ENCODE data around the gene ADPRHL1.

Gene ADPRHL1

DNA sequence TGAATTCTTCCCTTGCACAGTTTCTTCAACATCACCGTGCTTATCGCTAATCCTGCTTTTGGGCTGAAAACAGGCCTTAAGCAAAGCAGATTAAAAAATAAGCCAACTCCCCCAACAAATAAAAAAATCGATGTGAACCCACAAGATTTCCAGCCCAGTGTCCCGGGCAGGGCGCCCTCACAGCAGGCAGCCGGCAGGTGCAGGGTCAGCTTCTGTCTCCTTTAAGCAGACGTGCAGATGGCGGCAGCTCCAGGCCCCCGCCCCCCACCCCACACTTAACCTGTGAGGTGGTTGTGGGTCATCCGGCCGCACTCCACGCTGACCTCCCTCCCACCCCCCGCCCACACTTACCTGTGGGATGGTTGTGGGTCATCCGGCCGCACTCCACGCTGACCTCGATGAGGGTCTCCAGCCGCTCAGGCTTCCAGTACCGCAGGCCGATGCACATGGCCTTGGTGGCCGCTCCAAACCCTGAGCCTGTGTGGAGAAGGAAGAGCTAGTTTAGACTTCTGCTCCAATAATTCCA, 19.8 kb downstream of the ADPRHL1 start:
- peaks cover 28% of the 10 kb centered on the region for H3K4me1 ChIP-seq (ENCODE audit: insufficient read depth, low read length, severe bottlenecking)
- no peaks in the 10 kb centered on the region for H3K79me2 ChIP-seq (ENCODE audit: insufficient read depth, low read length)
- no peaks in the 10 kb centered on the region for H3K27me3 ChIP-seq (ENCODE audit: insufficient read depth, low read length)
- no peak overlapping the region for H2AFZ ChIP-seq (ENCODE audit: low read length)
- peak overlapping the region; percentile 95 for H3K27ac ChIP-seq (ENCODE audit: low read depth, low read length, poor library complexity, severe bottlenecking)
- no peak for TF ChIP-seq EZH2 (IDR thresholded peaks at IDR 0.05; ENCODE audit: borderline replicate concordance, low read length)
- TF ChIP-seq, protein P1, sequence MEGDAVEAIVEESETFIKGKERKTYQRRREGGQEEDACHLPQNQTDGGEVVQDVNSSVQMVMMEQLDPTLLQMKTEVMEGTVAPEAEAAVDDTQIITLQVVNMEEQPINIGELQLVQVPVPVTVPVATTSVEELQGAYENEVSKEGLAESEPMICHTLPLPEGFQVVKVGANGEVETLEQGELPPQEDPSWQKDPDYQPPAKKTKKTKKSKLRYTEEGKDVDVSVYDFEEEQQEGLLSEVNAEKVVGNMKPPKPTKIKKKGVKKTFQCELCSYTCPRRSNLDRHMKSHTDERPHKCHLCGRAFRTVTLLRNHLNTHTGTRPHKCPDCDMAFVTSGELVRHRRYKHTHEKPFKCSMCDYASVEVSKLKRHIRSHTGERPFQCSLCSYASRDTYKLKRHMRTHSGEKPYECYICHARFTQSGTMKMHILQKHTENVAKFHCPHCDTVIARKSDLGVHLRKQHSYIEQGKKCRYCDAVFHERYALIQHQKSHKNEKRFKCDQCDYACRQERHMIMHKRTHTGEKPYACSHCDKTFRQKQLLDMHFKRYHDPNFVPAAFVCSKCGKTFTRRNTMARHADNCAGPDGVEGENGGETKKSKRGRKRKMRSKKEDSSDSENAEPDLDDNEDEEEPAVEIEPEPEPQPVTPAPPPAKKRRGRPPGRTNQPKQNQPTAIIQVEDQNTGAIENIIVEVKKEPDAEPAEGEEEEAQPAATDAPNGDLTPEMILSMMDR (IDR thresholded peaks at IDR 0.05; ENCODE audit: low read length): no peak
- H4K20me1 ChIP-seq (ENCODE audit: insufficient read depth, low read length): no peaks in the 10 kb centered on the region
- no peaks in the 10 kb centered on the region for H3K9me2 ChIP-seq (ENCODE audit: low read depth, low read length)
- H3K4me2 ChIP-seq (ENCODE audit: low read length): peak overlapping the region; percentile 51
- peak overlapping the region; percentile 35 for H3K4me3 ChIP-seq (ENCODE audit: low read depth, low read length, poor library complexity, severe bottlenecking)
- peak overlapping the region; percentile 55 for H3K9ac ChIP-seq (ENCODE audit: low read length)
- no peaks in the 10 kb centered on the region for H3K9me3 ChIP-seq (ENCODE audit: low read length)
- peaks cover 4% of the 10 kb centered on the region; the same call in 1 of the 2 replicates for H3F3A ChIP-seq (ENCODE audit: insufficient read depth, low read length)
- no peaks in the 10 kb centered on the region for H3K36me3 ChIP-seq (ENCODE audit: insufficient read depth, low read length)

DNA sequence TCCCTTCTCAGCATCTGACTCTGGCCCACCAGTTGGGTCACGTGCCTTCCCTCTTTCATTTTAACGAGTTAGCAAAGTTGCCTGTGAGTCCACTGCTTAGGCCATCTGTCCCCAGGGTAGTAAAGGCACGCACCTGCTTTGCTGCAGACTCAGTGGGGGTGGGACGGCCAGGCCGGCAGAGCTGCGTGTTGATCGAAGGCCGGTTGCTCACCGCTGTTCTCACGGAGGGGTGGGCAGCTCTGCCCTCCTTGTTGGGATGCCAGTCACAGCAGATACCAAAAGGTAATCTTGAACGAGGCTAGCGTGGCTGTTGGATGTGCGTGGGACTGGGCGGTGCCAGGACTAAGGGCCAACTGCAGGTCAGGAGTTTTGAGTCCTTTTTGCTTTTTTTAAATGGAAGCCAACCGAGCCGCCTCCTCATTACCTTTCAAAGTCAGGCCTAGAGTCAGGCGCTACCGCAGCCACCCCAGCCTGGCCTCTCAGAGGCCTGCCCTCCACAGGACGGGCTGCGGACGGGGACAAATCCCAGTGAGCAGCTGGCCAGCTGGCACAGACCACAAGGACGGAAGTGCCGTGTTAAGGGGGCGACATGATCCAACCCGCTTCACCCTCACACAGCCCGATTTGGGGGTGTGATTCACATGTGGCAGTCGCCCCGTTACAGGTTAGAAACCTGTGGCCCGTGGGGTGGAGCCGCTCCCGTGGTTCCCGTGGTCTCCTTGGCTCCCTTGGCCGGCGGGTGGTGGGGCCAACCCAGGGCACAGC, 20.6 kb downstream of the ADPRHL1 start:
- TF ChIP-seq, protein P1 (IDR thresholded peaks at IDR 0.05; ENCODE audit: low read length): no peak
- TF ChIP-seq EZH2 (IDR thresholded peaks at IDR 0.05; ENCODE audit: borderline replicate concordance, low read length): no peak
- no peaks in the 10 kb centered on the region for H3K36me3 ChIP-seq (ENCODE audit: insufficient read depth, low read length)
- H3K79me2 ChIP-seq (ENCODE audit: insufficient read depth, low read length): no peaks in the 10 kb centered on the region
- no peak overlapping the region for H2AFZ ChIP-seq (ENCODE audit: low read length)
- no peaks in the 10 kb centered on the region for H4K20me1 ChIP-seq (ENCODE audit: insufficient read depth, low read length)
- peaks cover 4% of the 10 kb centered on the region; the same call in 1 of the 2 replicates for H3F3A ChIP-seq (ENCODE audit: insufficient read depth, low read length)
- no peaks in the 10 kb centered on the region for H3K9me2 ChIP-seq (ENCODE audit: low read depth, low read length)
- H3K9me3 ChIP-seq (ENCODE audit: low read length): no peaks in the 10 kb centered on the region
- peak overlapping the region; percentile 55 for H3K9ac ChIP-seq (ENCODE audit: low read length)
- peaks cover 34% of the 10 kb centered on the region for H3K4me1 ChIP-seq (ENCODE audit: insufficient read depth, low read length, severe bottlenecking)
- H3K27me3 ChIP-seq (ENCODE audit: insufficient read depth, low read length): no peaks in the 10 kb centered on the region
- H3K4me2 ChIP-seq (ENCODE audit: low read length): peak overlapping the region; percentile 51
- peak overlapping the region; percentile 35 for H3K4me3 ChIP-seq (ENCODE audit: low read depth, low read length, poor library complexity, severe bottlenecking)
- peak overlapping the region; percentile 95 for H3K27ac ChIP-seq (ENCODE audit: low read depth, low read length, poor library complexity, severe bottlenecking)

DNA sequence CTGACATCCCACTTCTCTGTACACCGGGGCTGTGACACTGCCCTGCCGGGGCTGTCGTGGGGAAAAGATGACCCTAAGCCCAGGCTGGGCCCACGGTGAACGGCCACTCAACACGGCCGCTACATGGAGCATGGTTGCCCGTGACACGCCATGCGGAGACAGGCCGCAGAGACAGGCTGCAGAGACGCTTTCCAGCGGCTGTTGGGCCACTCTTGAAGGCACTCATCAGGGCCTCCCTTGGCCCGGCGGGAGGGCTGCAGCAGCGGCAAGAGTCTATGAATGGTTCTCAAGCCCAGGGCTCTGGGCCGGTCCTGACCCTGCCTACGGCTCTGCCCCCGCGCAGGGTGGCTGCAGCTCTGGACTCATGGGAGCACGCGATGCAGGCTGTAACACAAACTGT, 22.1 kb downstream of the ADPRHL1 start:
- Histone ChIP-seq H3K4me2 (ENCODE audit: low read length) (no peak overlapping the region), H3K27ac (ENCODE audit: low read depth, low read length, poor library complexity, severe bottlenecking) (peak overlapping the region; percentile 95)
- TF ChIP-seq EZH2 (IDR thresholded peaks at IDR 0.05; ENCODE audit: borderline replicate concordance, low read length): no peak
- TF ChIP-seq, protein P1 (IDR thresholded peaks at IDR 0.05; ENCODE audit: low read length): no peak

More for the DNA sequence above, 22.1 kb downstream of the ADPRHL1 start:
- H3K36me3 ChIP-seq (ENCODE audit: insufficient read depth, low read length): no peaks in the 10 kb centered on the region
- no peak overlapping the region for H3K9ac ChIP-seq (ENCODE audit: low read length)
- H3K27me3 ChIP-seq (ENCODE audit: insufficient read depth, low read length): no peaks in the 10 kb centered on the region
- no peaks in the 10 kb centered on the region for H3K9me3 ChIP-seq (ENCODE audit: low read length)
- H3K4me1 ChIP-seq (ENCODE audit: insufficient read depth, low read length, severe bottlenecking): peaks cover 45% of the 10 kb centered on the region
- H3K9me2 ChIP-seq (ENCODE audit: low read depth, low read length): no peaks in the 10 kb centered on the region
- H4K20me1 ChIP-seq (ENCODE audit: insufficient read depth, low read length): no peaks in the 10 kb centered on the region
- H3K79me2 ChIP-seq (ENCODE audit: insufficient read depth, low read length): no peaks in the 10 kb centered on the region
- no peak overlapping the region for H2AFZ ChIP-seq (ENCODE audit: low read length)
- H3F3A ChIP-seq (ENCODE audit: insufficient read depth, low read length): peaks cover 4% of the 10 kb centered on the region; the same call in 1 of the 2 replicates
- no peak overlapping the region for H3K4me3 ChIP-seq (ENCODE audit: low read depth, low read length, poor library complexity, severe bottlenecking)
